Endothelial cell of umbilical vein (primary cell): Measurements from ENCODE around the gene FAM184B. TPM values are rescaled to one million over a fixed set of nuclear protein-coding genes. Genes with fewer than 3 reads are reported as not detected.

Experiments
- BruUV-seq: library from RNA; stranded (reverse); fragments of 400-500 nt; replicated peaks from 2 replicates; lab custom pipeline; 2021; lab: Mats Ljungman, UMichigan
- CTCF ChIA-PET: fragments of 300-600, 350-600 bp; sonication (Branson Sonifier 250); formaldehyde crosslinking; loops from one replicate; lab custom pipeline; 2021; ENCODE audit warnings: antibody characterized with exemption, inconsistent platforms; lab: Charles Lee
- POLR2A ChIA-PET: fragments of 300-600, 350-600 bp; sonication (Branson Sonifier 250); formaldehyde crosslinking; loops from one replicate; lab custom pipeline; 2021; ENCODE audit warnings: antibody characterized with exemption, inconsistent platforms; lab: Charles Lee
- DNase-seq: peaks from one replicate; pipeline ENCODE4 v3.0.0-alpha.2; 2011; ENCODE audit warnings: low read depth, low spot score
- FAIRE-seq: peaks from 2 replicates; lab custom pipeline; 2011; peaks lifted over from hg19 to GRCh38; lab: Jason Lieb, UNC
- H2AFZ ChIP-seq: 2 replicates; pipeline ENCODE4 v1.6.0; 2012; ENCODE audit warnings: low read depth, low read length, control low read depth, inconsistent platforms
- H3K27ac ChIP-seq: 2 replicates; pipeline ENCODE4 v1.5.1; 2011; ENCODE audit warnings: low read depth, mild to moderate bottlenecking, control low read depth, low read length, moderate library complexity; ENCODE audit not compliant: insufficient read depth
- H3K27me3 ChIP-seq, 2 experiments: 2 replicates each; pipeline versions ENCODE4 v1.6.0 to v1.6.1; 2011; ENCODE audit warnings: low read length in 2 of 2, mixed read lengths in 1 of 2; ENCODE audit not compliant: control insufficient read depth in 2 of 2, insufficient read depth in 2 of 2
- H3K36me3 ChIP-seq, 2 experiments: 2 replicates in 1 of 2; 3 replicates in 1 of 2; pipeline ENCODE4 v1.5.1; 2011; ENCODE audit warnings: low read length in 2 of 2, mild to moderate bottlenecking in 1 of 2, moderate library complexity in 1 of 2; ENCODE audit not compliant: control insufficient read depth in 2 of 2, insufficient read depth in 2 of 2; ENCODE audit errors: extremely low read depth in 1 of 2
- H3K4me1 ChIP-seq: 3 replicates; pipeline ENCODE4 v1.5.1; 2011; ENCODE audit warnings: mild to moderate bottlenecking, low read length; ENCODE audit not compliant: control insufficient read depth, insufficient read depth; ENCODE audit errors: extremely low read depth
- H3K4me2 ChIP-seq: 2 replicates; pipeline ENCODE4 v1.6.1; 2011; ENCODE audit warnings: low read length, control low read depth, mixed read lengths; ENCODE audit not compliant: insufficient read depth
- H3K4me3 ChIP-seq, 3 experiments: fragments of 200-600 bp in 1 of 3; sonication (generic), shearing (Covaris generic) in 1 of 3; replicated peaks in 1 of 3; 2 replicates each; pipeline ENCODE4 v1.5.1; 2011 to 2016; ENCODE audit warnings: control low read depth in 3 of 3, low read length in 3 of 3, mild to moderate bottlenecking in 2 of 3, inconsistent platforms in 1 of 3, low read depth in 1 of 3, moderate library complexity in 1 of 3; ENCODE audit not compliant: insufficient read depth in 1 of 3
- H3K79me2 ChIP-seq: 2 replicates; pipeline ENCODE4 v1.6.0; 2012; ENCODE audit warnings: low read length, inconsistent platforms; ENCODE audit not compliant: control insufficient read depth, insufficient read depth
- H3K9ac ChIP-seq: replicated peaks from 2 replicates; pipeline ENCODE3; 2011; ENCODE audit warnings: low read length, control low read depth; ENCODE audit not compliant: insufficient read depth; ENCODE audit errors: extremely low read depth
- H3K9me1 ChIP-seq: replicated peaks from 3 replicates; pipeline ENCODE4 v1.6.0; 2011; ENCODE audit warnings: mild to moderate bottlenecking, low read length; ENCODE audit not compliant: control insufficient read depth, insufficient read depth; ENCODE audit errors: extremely low read depth
- H3K9me3 ChIP-seq: replicated peaks from 2 replicates; pipeline ENCODE4 v1.5.1; 2012; ENCODE audit warnings: low read length, inconsistent platforms; ENCODE audit not compliant: control insufficient read depth, insufficient read depth
- H4K20me1 ChIP-seq: replicated peaks from 2 replicates; pipeline ENCODE3; 2011; ENCODE audit warnings: mild to moderate bottlenecking, low read length; ENCODE audit not compliant: control insufficient read depth, insufficient read depth; ENCODE audit errors: extremely low read depth
- CTCF ChIP-seq, 2 donors: IDR thresholded peaks; 1 replicate in 1 of 2; 2 replicates in 1 of 2; pipeline ENCODE4 v1.5.1; 2011; ENCODE audit warnings: low read length in 2 of 2, mild to moderate bottlenecking in 2 of 2, moderate library complexity in 2 of 2, control low read depth in 1 of 2, inconsistent platforms in 1 of 2, low read depth in 1 of 2; ENCODE audit not compliant: insufficient read depth in 1 of 2; ENCODE audit errors: extremely low read depth in 1 of 2
- EZH2 ChIP-seq: IDR thresholded peaks from 2 replicates; pipeline ENCODE4 v1.6.1; 2012; ENCODE audit warnings: borderline replicate concordance, low read depth, mild to moderate bottlenecking, moderate library complexity, low read length, inconsistent platforms; ENCODE audit not compliant: severe bottlenecking
- FOS ChIP-seq: IDR thresholded peaks from 2 replicates; pipeline ENCODE4 v1.6.1; 2011; ENCODE audit warnings: mild to moderate bottlenecking, low read length, moderate library complexity, borderline replicate concordance; ENCODE audit not compliant: insufficient read depth
- GATA2 ChIP-seq: IDR thresholded peaks from 2 replicates; pipeline ENCODE4 v1.7.0; 2011; ENCODE audit warnings: low read depth, mild to moderate bottlenecking, moderate library complexity, mixed read lengths, low read length; ENCODE audit not compliant: insufficient read length, insufficient read depth
- JUN ChIP-seq: IDR thresholded peaks from 2 replicates; pipeline ENCODE4 v1.6.1; 2011; ENCODE audit warnings: borderline replicate concordance, low read depth; ENCODE audit not compliant: insufficient read length, insufficient read depth
- MYC ChIP-seq: IDR thresholded peaks from one replicate; pipeline ENCODE4 v1.6.1; 2011; ENCODE audit warnings: mild to moderate bottlenecking, low read depth, low read length
- POLR2A ChIP-seq: IDR thresholded peaks from 2 replicates; pipeline ENCODE4 v1.6.1; 2012; ENCODE audit warnings: low read depth, mild to moderate bottlenecking, control low read depth, low read length
- POLR2AphosphoS5 ChIP-seq: IDR thresholded peaks from 2 replicates; pipeline ENCODE4 v1.6.1; 2012; ENCODE audit warnings: low read depth, mild to moderate bottlenecking, control low read depth, low read length, moderate library complexity; ENCODE audit not compliant: insufficient read depth
- dilution Hi-C: fragments of 300-500 bp; cut with MboI; formaldehyde crosslinking; loops from one replicate; pipeline ENCODE4 v1.15.0; 2019; ENCODE audit warnings: low sequenced_read_pairs; ENCODE audit not compliant: extremely low pct_ligation_motif_present
- intact Hi-C: fragments of 100-400 bp; cut with micrococcal nuclease; formaldehyde crosslinking; loops from one replicate; pipeline ENCODE4 v1.10.0; 2022
- polyA plus RNA-seq, 4 experiments: library from polyadenylated mRNA; depleted of rRNA in 3 of 4; stranded (reverse) in 3 of 4; unstranded in 1 of 4; fragments of >200 nt; gene quantifications; 2 replicates each; pipeline versions ENCODE4 v1.2.1 to v1.2.3, GENCODE V29; 2011 to 2012; ENCODE audit warnings: missing spikeins in 1 of 4
- total RNA-seq: library from RNA; stranded (reverse); gene quantifications from 2 replicates; pipeline ENCODE4 v1.2.3, GENCODE V29; 2021
- TF ChIP-seq, protein P1 (sequence below): IDR thresholded peaks from 2 replicates; pipeline ENCODE4 v1.6.1; 2011; ENCODE audit not compliant: insufficient read depth, insufficient read length

The FAM184B gene
- total and polyA plus RNA-seq, 2 donors (not counting 3 experiments of a cell fraction or from before 2014, with no cell fraction given) = not detected

DNA sequence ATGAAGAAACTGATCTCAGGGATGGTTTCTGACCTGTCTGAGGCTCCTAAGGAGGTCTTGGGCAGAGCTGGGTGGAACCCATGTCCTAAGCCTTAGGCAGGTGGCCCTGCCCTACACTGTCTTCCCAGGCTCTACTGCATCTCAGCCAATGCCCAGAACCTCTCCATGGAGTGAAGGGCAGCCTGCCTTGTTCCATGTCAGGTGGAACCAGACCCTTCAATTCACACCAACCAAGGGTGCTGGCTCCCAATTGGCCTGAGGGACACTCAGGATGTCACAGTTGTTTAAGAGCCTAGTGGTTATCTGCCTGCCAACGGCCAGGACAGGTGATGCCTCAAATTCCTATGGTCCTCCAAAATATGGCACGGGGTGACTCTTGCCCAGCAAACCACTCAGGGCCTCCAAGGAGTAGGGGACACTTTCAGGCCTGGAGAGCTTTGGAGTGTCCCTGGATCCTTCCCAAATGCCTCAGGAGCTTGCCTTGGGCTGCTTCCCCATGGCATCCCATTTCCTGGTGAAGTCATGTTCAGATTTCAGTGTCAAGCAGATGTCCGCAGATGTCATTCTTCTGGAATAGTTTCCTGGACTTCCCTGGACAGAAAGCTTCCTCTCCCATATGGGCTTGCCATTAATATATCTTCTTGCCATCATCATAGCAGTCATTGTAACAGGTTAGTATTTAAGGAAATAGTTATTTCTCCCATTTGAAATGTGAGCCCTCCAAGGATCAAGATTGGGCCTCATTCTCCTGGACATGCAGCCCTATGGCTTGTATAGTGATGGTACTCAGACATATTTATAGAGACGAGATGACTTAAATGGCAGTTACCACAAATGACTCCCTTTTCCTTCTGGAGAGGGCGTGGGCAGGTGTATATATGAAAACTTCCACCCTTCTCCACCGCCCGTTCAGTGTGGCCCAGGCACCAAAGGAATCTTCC is 99.9 kb downstream of the FAM184B start:
- Histone ChIP-seq H2AFZ (no peak overlapping the region), H3K27ac (no peak overlapping the region), H3K9me1 (no peaks in the 10 kb centered on the region), H3K79me2 (no peaks in the 10 kb centered on the region), H4K20me1 (no peaks in the 10 kb centered on the region), H3K4me2 (no peak overlapping the region), H3K36me3 (no peaks in the 10 kb centered on the region), H3K9ac (no peak overlapping the region), H3K9me3 (no peaks in the 10 kb centered on the region), H3K4me1 (no peaks in the 10 kb centered on the region), H3K27me3 (no peaks in the 10 kb centered on the region), H3K4me3 (no peak overlapping the region)
- POLR2A ChIA-PET = no interaction called here
- FAIRE-seq (no peak), DNase-seq (no peak)
- CTCF ChIA-PET = no interaction called here
- no TSS peak for BruUV-seq
- intact Hi-C loops = no loop called here
- TF ChIP-seq JUN = no peak
- TF ChIP-seq POLR2A = no peak
- TF ChIP-seq FOS = no peak
- no peak for TF ChIP-seq GATA2
- TF ChIP-seq MYC = no peak
- TF ChIP-seq, protein P1, sequence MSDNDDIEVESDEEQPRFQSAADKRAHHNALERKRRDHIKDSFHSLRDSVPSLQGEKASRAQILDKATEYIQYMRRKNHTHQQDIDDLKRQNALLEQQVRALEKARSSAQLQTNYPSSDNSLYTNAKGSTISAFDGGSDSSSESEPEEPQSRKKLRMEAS = no peak
- TF ChIP-seq CTCF (IDR thresholded peaks at IDR 0.05; ENCODE audit: extremely low read depth in 1 of 2, insufficient read depth in 1 of 2, low read depth in 1 of 2, low read length in 2 of 2) = no peak
- TF ChIP-seq EZH2 = no peak
- no peak for TF ChIP-seq POLR2AphosphoS5
- dilution Hi-C loops = no loop called here
